ENCODE measurements around the gene SETD7.

Gene SETD7

DNA sequence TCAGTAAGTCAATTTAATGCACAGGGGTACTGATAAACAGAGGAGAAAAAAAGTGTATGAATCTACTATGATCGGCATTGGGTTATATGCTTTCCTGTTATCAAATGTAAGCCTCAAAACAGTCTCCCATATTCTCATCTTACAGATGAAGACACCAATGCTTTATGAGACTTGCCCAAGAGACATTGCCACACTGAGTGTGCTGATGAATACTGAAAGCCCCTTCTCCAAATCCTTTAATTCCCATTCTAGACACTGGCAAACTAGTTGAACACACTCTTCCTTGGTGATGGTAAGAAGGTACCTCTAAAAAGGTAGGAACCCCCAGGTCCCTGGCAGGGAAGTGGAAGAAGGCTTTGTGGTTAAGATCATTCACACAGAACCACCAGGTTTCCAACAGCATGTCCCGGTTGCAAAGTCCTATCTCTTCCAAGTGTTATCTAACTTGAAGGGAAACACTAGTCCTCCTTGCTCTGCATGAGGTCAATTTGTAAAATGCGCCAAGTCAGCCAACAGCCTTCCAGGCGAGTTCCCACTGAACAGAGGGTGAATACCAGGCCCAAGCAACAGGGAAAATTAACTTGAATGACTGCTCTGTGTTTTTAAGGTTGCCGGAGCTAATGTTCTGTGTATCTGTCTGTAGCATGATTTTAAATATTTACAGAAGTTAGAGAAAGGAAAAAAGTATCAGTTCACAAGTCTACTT is 5.1 kb downstream of the SETD7 start:
- DNase-seq (ENCODE audit: low spot score), result no peak

DNA sequence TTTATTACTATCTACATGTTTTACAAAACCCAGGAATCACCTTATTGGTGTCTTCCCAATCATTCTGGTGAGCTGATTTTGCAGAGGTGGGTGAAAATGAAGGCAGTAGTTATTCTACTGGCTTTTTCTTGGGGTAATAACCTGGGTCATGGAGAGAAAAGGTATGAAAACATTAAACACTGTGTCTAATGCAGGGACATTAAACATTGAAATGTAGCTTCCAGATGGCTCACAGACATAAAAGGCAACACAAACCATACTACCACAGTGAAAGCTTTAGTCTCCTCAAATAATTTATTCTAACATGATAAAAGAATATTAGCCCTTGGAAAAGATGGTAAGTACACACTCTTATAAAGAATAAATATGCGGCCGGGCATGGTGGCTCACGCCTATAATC is 8.0 kb downstream of the SETD7 start:
- DNase-seq (ENCODE audit: low spot score), result no peak

DNA sequence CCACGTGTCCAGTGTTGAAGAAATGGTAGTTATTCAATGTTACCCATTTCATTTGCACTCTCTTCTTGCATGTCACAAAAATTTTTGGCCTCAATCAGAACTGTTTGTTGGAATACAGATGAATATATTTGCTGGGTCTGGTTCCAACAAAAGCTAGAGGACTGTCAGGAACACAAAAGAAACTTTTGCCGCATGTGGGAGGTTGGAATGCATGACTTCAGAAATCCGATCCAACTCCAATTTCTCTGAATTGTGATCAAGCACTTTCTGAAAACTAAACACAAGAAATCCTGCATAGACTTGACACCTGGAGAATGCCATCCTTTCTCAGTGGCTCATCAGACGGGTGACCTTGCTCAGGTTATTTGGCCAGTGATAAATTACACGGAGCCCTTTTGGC is 15.4 kb downstream of the SETD7 start:
- no peak for DNase-seq (ENCODE audit: low spot score)

DNA sequence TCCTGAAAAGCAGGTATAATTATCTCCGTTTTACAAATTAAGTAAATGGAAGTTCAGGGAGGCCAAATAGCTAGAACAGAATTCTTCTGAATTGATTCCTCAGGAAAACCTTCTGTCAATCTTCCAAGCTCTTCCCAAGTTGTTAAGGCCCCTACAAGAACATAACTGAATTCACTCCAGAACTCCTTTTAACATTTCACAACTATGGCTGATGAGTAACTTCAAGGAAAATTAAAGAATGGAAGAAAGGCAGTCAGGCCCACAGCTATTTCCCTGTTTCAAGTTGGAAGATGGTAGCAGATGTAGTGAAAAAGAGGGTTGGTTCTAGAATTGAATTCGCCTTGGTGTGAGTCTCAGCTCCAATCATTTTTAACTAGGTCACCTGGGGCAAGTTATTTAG is 15.9 kb downstream of the SETD7 start:
- no peak for DNase-seq (ENCODE audit: low spot score)

DNA sequence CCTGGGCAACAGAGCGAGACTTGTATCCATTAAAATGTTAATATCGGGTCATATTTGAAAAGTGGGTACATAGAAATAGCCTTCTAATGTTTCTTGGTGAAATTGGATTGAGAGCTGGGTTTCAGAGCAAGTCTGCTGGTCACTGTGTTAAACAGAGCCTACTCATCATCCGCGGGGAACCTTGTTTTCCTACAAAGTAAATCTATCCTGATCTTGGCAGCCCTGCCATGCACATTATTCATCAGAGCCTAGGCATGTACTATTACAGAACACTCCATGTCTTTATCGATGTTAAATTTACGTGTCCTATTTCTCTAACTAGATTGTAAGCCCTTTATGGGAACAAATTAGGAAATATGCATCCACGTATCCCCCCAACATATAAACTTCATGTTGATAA is 18.7 kb downstream of the SETD7 start:
- DNase-seq (ENCODE audit: low spot score), result no peak

DNA sequence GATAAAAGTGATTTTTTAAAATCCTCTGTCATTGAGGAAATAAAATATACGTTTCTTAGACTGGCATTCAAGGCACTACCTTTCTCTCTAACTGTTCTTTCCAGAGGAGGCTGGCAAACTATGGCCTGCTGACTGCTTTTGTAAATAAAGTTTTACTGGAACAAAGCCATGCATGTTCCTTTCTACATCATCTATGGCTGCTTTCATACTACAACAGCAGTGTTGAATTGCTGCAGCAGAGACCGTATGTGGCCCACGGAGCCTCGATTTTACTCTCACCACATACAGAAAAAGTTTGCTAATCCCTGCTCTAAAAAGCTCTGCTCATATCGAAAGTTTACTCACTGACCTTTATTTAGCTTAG is 20.2 kb downstream of the SETD7 start:
- DNase-seq (ENCODE audit: low spot score), result no peak

DNA sequence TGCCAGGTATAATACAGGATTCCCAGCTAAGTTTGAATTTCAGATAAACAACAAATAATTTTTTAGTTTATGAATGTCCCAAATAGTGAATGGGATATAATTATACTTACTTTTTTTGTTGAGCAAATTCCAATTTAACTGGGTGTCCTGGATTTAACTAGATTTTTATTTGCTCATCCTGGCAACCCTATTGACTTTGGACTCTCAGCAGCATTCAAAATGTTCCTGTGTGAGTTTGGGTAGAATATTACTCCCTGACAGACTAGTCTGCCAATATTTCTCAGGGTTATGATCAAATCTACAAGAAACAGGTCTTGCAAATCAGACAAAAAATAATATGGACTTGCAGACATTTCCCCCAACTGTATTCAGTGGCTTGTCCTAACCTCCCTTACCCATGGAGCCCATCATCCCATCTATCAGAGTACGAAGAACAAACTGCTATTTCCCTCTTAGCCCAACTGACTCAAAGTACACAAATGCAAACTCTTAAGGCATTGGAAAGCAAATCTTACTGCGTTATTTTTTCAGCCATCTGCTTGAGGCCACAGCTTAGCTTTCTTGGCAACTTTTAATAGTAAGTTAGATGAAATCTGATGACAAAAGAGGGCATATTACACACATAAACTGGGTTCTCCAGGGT is 20.7 kb downstream of the SETD7 start:
- DNase-seq (ENCODE audit: low spot score), result no peak

DNA sequence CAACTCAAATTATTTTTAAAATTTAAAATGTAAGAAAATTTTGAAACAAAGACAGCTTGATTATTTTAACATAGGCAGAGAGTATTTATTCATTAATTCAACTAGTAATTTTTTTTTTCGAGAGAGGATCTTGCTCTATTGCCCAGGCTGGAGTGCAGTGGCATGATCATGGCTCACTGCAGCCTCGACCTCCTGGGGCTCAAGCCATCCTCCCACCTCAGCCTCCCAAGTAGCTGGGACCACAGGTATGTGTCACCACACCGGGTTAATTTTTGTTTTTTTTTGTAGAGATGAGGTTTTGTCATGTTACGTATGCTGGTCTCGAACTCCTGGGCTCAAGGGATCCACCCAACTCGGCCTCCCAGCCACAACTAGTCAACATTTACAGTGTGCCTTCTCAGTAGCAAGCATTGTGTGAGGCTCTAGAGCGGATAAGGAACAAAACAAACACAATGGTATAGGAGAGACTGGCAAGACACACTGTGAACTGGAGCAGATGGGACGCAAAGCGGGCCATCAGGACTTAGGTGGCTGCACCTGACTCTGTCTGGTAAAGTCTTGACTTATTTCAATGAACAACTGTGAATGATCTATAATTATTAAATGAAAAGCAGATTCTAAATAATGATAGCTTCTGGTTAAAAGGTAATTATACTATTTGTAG is 21.6 kb downstream of the SETD7 start:
- DNase-seq (ENCODE audit: low spot score), result no peak

DNA sequence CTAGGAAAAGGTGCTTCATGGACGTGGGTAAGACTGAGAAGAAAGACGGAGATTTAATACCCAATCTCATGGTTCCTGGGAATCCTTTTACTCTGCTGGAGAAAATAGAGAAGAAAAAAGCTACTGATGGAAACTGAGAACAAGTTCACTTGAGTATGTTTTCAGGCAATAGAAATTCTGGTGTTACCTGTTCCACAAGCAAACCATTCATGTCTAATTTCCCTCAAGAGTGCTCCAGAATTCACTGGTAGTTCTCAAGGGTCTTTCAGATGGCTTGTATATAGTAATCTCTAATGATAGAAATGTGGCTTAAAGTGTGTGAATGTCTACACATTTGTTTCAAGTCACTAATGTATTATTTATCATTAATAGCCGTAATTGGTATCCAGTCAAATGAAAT is 22.5 kb downstream of the SETD7 start:
- DNase-seq (ENCODE audit: low spot score), result no peak

DNA sequence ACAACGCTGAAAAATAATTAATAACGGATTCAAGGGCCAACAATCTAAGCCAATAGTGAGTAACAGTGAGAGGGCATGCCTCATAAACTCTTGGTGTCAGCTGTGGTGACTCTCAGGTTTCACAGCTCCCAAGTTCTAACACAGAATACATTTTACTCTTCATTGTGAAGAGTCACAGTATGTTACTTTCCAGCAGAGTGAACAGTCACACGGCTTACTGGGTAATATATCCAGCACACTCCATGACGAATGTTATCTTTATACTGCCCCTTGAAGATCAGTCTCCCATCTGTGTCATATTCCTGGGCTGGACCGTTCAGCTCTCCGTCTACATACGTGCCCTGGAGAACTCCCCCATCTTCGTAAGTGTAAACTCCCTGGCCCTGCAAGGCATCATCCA is 23.1 kb downstream of the SETD7 start:
- DNase-seq (ENCODE audit: low spot score), result no peak

DNA sequence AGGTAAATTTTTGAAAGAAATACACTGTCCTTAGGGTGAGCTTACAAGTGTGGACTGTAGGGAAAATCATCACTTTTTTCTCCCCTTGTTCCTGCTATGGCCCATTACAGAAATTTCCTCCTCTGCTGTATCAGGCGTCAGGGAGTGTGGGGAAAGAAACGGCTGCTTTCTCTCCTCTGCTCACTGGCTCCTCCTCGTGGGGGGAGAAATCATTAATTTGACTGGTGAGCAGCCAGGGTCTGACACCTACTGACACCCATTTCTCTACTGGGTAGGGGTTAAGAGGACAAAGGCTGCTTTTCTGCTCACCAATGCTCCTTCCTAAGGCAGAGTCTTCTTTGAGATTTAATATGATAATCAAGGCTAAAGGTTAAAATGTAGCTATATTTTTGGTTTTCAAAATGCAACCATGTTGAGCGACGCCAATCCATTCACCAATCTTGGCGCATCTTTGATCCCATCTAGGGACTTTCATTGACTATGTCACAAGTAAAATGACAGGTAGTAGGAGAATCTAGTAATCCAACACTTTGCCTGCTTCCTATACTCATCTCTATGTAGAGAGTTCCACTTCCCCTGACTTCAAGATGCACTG is 25.1 kb downstream of the SETD7 start:
- DNase-seq (ENCODE audit: low spot score), result peak; percentile 77

DNA sequence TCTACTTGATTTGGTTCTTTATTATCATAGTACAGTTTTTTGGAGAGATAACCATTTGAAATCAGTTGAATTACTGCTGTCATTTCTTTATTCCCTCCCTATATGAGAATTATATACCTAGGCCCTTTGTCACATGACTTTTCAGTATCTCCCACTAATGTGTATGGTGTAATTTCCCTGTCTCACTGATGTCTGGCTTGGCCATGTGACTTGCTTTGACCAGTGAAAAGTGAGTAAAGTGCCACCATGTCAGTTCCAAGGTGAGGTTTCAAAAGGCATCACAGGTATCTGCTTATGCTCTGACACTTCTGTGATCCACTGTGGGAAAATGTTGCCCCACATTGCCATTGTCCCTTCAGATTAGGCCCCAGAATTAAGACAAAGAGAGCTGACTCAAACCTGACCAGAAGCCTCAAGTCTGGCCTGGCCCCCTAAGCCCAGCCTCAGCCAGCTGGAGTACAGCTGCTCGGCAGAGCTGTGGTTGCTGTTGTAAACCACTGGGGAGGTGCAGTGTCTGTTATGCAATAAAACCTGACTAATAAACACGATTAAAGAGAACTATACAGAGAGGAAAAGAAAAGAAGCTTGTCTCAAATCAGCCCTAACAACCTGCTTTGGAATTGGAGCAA is 27.5 kb downstream of the SETD7 start:
- no peak for DNase-seq (ENCODE audit: low spot score)

DNA sequence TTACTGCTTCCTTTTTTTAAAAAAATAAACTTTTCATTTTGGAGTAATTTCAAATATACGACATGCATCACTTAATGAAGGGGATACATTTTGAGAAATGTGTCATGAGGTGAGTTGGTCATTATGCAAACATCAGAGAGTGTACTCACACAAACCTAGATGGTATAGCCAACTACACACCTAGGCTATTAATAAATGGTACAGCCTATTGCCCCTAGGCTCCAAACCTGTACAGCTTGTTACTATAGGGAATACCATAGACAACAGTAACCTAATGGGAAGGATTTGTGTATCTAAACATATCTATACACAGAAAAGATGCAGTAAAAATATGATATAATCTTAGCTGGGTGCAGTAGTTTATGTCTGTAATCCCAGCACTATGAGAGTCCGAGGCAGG is 29.1 kb downstream of the SETD7 start:
- DNase-seq (ENCODE audit: low spot score), result no peak

DNA sequence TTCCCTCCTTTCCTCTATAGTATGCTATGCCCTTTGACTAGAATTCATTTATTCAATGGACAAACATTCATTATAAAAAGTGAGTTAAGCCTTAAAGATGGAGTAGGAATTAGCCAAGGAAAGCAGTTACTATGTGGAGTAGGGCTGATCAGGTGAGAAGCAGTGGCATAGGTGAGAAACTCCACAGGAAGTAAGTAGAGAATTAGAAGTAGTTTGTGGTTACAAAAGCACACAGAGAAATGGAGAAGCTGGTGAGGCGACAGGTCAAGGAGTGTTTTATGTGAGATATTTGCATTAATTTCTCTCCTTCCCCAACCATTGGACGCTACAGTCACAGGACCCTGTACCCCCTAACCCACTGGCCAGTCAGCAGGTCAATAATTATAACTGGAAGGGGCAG is 30.6 kb downstream of the SETD7 start:
- DNase-seq (ENCODE audit: low spot score), result no peak

DNA sequence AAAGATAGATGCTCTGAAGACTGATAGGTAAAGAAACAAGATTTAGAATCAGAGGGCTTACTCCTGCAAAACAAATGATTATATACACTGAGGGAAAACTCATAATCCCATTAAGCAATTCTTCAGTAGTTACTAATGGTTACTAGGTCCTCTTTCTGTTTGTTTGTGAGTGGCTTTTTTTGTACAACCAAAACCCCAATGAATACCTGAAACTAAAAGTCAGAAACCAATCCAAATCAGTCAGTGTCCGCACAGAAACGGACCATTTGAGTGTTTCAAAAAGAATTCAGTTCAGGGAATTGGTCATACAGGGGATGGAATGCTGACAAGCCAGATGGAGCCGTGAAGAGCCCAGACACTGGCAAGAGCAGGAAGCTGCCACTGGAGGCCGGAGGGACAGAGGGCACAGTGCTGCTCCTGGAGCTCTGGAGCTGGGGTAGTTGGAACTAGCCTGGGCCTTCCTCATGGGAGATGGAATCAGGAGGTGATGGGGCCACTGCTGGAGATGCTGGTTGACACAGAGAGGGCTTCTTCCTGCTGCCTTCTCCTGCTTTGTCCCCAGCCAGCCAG is 31.9 kb downstream of the SETD7 start:
- DNase-seq (ENCODE audit: low spot score), result no peak

DNA sequence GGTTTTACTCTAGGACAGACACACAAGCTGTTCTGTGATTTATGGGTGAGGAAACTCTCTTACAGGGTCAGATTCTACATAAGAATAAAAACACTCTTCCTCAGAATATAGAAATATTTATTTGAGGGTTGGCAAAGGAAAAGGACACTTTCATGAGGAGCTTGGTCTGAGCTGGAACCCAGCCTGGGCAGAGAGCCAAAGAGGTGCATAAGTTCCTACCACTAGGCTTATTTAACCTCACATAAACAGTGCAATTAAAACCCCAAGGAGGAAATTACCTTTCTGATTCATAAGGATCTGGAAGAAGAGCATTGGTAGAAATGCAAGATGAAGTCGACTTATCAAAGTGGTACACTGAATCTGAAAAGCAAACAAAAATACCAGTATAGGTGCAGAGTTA is 32.9 kb downstream of the SETD7 start:
- DNase-seq (ENCODE audit: low spot score), result no peak

DNA sequence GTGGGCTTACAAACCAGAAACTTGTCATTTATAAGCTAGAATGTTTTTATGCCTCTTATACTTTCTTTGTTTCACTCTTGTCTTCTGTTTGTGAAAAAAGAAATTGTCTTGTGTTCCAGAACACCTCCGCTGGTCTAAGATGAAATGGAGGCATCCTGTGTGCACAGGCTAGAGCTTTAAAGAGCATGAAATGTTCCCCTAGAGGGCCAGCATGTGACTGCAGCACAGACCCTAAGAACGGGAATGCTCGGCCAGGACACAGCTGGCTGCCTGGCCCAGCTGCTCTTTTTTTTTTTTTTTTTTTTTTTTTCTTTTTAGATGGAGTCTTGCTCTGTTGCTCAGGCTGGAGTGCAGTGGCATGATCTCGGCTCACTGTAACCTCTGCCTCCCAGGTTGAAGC is 33.6 kb downstream of the SETD7 start:
- DNase-seq (ENCODE audit: low spot score), result no peak

DNA sequence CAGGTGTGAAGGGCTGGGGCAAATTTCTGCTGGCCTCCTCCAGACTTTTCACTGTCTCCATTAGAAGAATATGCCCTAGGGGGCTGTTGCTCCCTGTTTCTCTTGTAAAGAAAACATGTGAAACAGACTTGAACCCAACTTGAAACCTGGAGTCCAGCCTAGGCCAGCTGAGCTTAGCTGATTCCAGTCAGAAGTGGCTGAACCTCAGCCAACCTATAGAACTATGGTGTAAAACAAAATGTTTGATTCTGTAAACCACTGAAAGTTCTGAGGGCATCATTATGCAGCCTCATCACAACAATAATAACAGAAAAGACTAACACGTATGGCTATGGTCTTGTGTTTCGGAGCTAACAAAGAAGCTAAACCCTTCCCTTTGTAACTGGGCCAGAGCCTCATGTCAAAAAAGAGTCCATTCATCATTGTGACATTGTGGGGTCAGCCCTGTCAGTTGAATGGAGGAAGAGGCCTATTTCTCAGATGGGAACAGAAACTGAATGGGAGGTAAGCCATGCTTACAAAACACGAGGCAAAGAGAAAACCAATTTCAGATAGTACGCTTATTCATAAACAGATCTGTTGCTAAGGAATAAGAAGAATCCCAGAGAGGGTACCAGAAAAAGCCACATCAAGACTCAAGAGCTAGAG is 34.1 kb downstream of the SETD7 start:
- DNase-seq (ENCODE audit: low spot score), result no peak

DNA sequence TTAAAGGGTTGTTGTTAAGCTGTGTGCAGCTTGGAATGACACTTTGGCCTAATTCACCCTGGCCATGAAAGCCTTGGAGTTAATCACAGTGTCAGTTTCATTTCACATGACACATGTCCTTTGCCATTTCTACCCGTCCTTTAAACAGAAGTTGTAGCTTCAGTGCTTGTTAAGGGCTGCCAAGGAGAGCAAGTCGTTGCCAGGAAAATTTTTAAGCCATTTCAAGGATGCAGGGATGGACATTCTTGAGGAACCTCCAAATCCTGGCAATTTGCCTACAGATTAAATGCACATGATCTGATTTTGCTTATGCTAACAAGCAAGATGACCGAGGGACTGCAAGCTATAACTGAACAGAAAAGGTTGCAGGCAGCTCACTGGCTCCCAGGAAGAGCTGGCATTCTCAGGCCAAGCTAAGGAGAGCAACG is 40.5 kb downstream of the SETD7 start:
- DNase-seq (ENCODE audit: low spot score), result no peak

DNA sequence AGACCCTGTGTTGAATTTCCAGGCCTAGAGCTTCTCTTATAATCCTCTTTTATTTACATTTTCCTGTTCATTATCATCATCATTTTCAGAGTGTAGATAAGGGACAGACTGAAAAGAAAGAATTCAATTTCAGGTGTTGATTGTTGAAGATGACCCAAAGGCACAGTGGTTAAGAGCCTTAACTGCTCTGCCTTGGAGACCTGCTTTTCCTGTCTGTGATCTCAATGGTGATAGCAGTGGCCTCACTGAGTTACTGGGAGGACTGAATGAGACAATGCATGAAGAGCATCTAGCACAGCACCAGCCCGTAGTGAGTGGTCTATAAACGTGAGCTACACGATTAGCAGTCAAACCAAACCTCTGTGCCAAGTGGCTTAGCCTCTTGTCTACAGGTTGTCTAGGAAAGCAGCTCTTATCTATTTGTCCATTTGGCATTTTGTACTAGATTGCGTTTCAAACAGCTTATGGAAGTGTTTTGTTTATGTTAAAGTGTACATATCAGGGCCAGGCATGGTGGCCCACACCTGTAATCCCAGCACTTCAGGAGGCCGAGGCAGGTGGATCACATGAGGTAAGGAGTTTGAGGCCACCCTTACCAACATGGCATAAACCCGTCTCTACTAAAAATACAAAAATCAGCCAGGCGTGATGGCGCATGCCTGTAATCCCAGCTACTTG is 41.5 kb downstream of the SETD7 start:
- DNase-seq (ENCODE audit: low spot score), result no peak

DNA sequence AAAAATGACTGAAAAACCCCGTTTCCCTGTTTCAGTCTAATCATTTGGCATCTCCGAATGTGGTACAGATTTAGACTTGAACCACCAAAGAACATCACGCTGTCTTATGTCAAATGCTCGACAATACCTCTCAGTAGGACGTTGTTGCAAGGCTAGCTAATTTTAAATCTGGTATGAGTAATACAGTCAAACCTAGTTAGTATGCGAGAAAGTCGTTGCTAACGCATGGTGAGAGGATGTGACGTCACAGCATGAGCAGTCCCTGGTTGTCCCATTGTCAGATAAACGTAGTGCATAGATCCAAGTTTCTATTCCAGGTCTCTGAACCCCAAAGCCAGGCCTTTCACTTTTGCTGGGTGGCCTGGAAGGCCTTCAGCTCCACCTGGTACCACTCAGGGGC is 44.7 kb downstream of the SETD7 start:
- DNase-seq (ENCODE audit: low spot score), result no peak

Measured in germinal center (tissue), 1 donor.